H9 (cell line): Measurements from ENCODE around the gene CR1. TPM values are rescaled to one million over a fixed set of nuclear protein-coding genes. Genes with fewer than 3 reads are reported as not detected.
"Not testable (repeated sequence)": the region's sequence is repeated elsewhere in the genome, so short reads cannot be mapped to it uniquely, and the experiment has no call there.

Source experiments
- DNase-seq: peaks from one replicate; pipeline ENCODE4 v3.0.0-alpha.2; 2017
- H2AFZ ChIP-seq: one replicate; pipeline ENCODE4 v1.6.1; 2013; ENCODE audit warnings: mild to moderate bottlenecking, low read length, control low read depth, moderate library complexity
- H2AK5ac ChIP-seq: 2 replicates; pipeline ENCODE4 v1.6.1; 2013; ENCODE audit warnings: low read length, control low read depth, mixed read lengths; ENCODE audit not compliant: insufficient read length
- H2BK120ac ChIP-seq: one replicate; pipeline ENCODE4 v1.6.1; 2013; ENCODE audit warnings: low read depth, mild to moderate bottlenecking, low read length, control low read depth, inconsistent platforms; ENCODE audit not compliant: poor library complexity, severe bottlenecking
- H2BK12ac ChIP-seq: 2 replicates; pipeline ENCODE4 v1.6.1; 2013; ENCODE audit warnings: low read length, control low read depth, mixed read lengths, low read depth; ENCODE audit not compliant: insufficient read length
- H2BK15ac ChIP-seq: 2 replicates; pipeline ENCODE4 v1.6.1; 2013; ENCODE audit warnings: low read depth, low read length, control low read depth
- H2BK20ac ChIP-seq: one replicate; pipeline ENCODE4 v1.6.1; 2013; ENCODE audit warnings: low read depth, mild to moderate bottlenecking, low read length, control low read depth, inconsistent platforms; ENCODE audit not compliant: poor library complexity, severe bottlenecking
- H2BK5ac ChIP-seq: 2 replicates; pipeline ENCODE4 v1.6.1; 2013; ENCODE audit warnings: low read length, control low read depth, mixed read lengths; ENCODE audit not compliant: insufficient read length
- H3K14ac ChIP-seq: 2 replicates; pipeline ENCODE4 v1.6.1; 2013; ENCODE audit warnings: low read length, control low read depth; ENCODE audit not compliant: insufficient read depth
- H3K18ac ChIP-seq: 2 replicates; pipeline ENCODE4 v1.6.1; 2013; ENCODE audit warnings: low read depth, mild to moderate bottlenecking, mixed read lengths, low read length, control low read depth; ENCODE audit not compliant: insufficient read length
- H3K23ac ChIP-seq: 2 replicates; pipeline ENCODE4 v1.6.1; 2013; ENCODE audit warnings: low read length, control low read depth, mixed read lengths, low read depth; ENCODE audit not compliant: insufficient read length
- H3K23me2 ChIP-seq: 2 replicates; pipeline ENCODE4 v1.6.1; 2013; ENCODE audit warnings: low read depth, mild to moderate bottlenecking, mixed read lengths, low read length, control low read depth; ENCODE audit not compliant: insufficient read length, poor library complexity, severe bottlenecking
- H3K27ac ChIP-seq: 2 replicates; pipeline ENCODE4 v1.5.1; 2013; ENCODE audit warnings: low read length, control low read depth, mixed read lengths, low read depth; ENCODE audit not compliant: insufficient read length
- H3K27me3 ChIP-seq: 2 replicates; pipeline ENCODE4 v1.6.1; 2013; ENCODE audit warnings: low read length, control low read depth, inconsistent platforms; ENCODE audit not compliant: insufficient read depth
- H3K4ac ChIP-seq: 2 replicates; pipeline ENCODE4 v1.6.1; 2013; ENCODE audit warnings: low read depth, mild to moderate bottlenecking, control low read depth, inconsistent platforms, low read length, moderate library complexity
- H3K4me1 ChIP-seq: 2 replicates; pipeline ENCODE4 v1.6.1; 2013; ENCODE audit warnings: low read length, control low read depth, inconsistent platforms; ENCODE audit not compliant: insufficient read depth
- H3K4me2 ChIP-seq: 2 replicates; pipeline ENCODE4 v1.6.1; 2013; ENCODE audit warnings: low read length, control low read depth, mixed read lengths; ENCODE audit not compliant: insufficient read length, insufficient read depth
- H3K56ac ChIP-seq: 2 replicates; pipeline ENCODE4 v1.6.1; 2013; ENCODE audit warnings: low read depth, mild to moderate bottlenecking, mixed read lengths, low read length, control low read depth; ENCODE audit not compliant: insufficient read length
- H3K79me1 ChIP-seq: 2 replicates; pipeline ENCODE4 v1.6.1; 2013; ENCODE audit warnings: low read depth, mild to moderate bottlenecking, moderate library complexity, low read length, control low read depth, inconsistent platforms; ENCODE audit not compliant: insufficient read depth, poor library complexity, severe bottlenecking
- H3K79me2 ChIP-seq: 2 replicates; pipeline ENCODE4 v1.6.1; 2013; ENCODE audit warnings: low read length, control low read depth, inconsistent platforms; ENCODE audit not compliant: insufficient read depth
- H3K9ac ChIP-seq: 2 replicates; pipeline ENCODE4 v1.6.1; 2013; ENCODE audit warnings: low read length, control low read depth, mixed read lengths; ENCODE audit not compliant: insufficient read length; ENCODE audit errors: extremely low read depth
- H3K9me3 ChIP-seq: one replicate; pipeline ENCODE4 v1.6.1; 2013; ENCODE audit warnings: low read depth, low read length, inconsistent platforms; ENCODE audit not compliant: control insufficient read depth
- H3T11ph ChIP-seq: one replicate; pipeline ENCODE4 v1.6.1; 2013; ENCODE audit warnings: mild to moderate bottlenecking, low read length, control low read depth, inconsistent platforms
- H4K20me1 ChIP-seq: one replicate; pipeline ENCODE4 v1.6.1; 2013; ENCODE audit not compliant: control insufficient read depth, insufficient read length, insufficient read depth
- H4K5ac ChIP-seq: 2 replicates; pipeline ENCODE4 v1.6.1; 2013; ENCODE audit warnings: low read depth, mild to moderate bottlenecking, mixed read lengths, low read length, control low read depth; ENCODE audit not compliant: insufficient read length
- H4K8ac ChIP-seq: replicated peaks from 2 replicates; pipeline ENCODE4 v1.6.1; 2013; ENCODE audit warnings: low read length, control low read depth, mixed read lengths, low read depth; ENCODE audit not compliant: insufficient read length
- H4K91ac ChIP-seq: 2 replicates; pipeline ENCODE4 v1.6.1; 2013; ENCODE audit warnings: low read depth, mild to moderate bottlenecking, moderate library complexity, mixed read lengths, low read length, control low read depth; ENCODE audit not compliant: insufficient read length
- H3K27ac Mint-ChIP-seq, 3 experiments: 2 replicates in 2 of 3; 3 replicates in 1 of 3; pipeline ENCODE4 v1.8.0; 2020 to 2021; ENCODE audit warnings: mixed read lengths in 3 of 3, mild to moderate bottlenecking in 1 of 3, moderate library complexity in 1 of 3
- H3K27me3 Mint-ChIP-seq: 2 replicates; pipeline ENCODE4 v1.8.0; 2021; ENCODE audit warnings: low read depth, mild to moderate bottlenecking, moderate library complexity, mixed read lengths
- H3K36me3 Mint-ChIP-seq, 3 experiments: 2 replicates in 2 of 3; 3 replicates in 1 of 3; pipeline ENCODE4 v1.8.0; 2020 to 2021; ENCODE audit warnings: low read depth in 3 of 3, mixed read lengths in 3 of 3; ENCODE audit not compliant: insufficient read depth in 1 of 3
- H3K4me1 Mint-ChIP-seq, 2 experiments: 2 replicates each; pipeline ENCODE4 v1.8.0; 2020; ENCODE audit warnings: mixed read lengths in 2 of 2
- H3K4me3 Mint-ChIP-seq, 2 experiments: 2 replicates in 1 of 2; 3 replicates in 1 of 2; pipeline ENCODE4 v1.8.0; 2020 to 2021; ENCODE audit warnings: mild to moderate bottlenecking in 2 of 2, mixed read lengths in 2 of 2, moderate library complexity in 1 of 2
- H3K9me3 Mint-ChIP-seq, 2 experiments: 2 replicates in 1 of 2; 3 replicates in 1 of 2; pipeline ENCODE4 v1.8.0; 2020; ENCODE audit warnings: mild to moderate bottlenecking in 2 of 2, mixed read lengths in 2 of 2, moderate library complexity in 1 of 2
- WGBS: extraction: QIAGEN DNeasy Blood & Tissue Kit; methylation state at CpG from one replicate; pipeline ENCODE4 v1.1.7; 2013; ENCODE audit warnings: missing lambda C conversion rate, low lambda C conversion rate, mixed read lengths; ENCODE audit not compliant: insufficient read length; ENCODE audit errors: extremely low coverage; 5-methylcytosine and 5-hydroxymethylcytosine counted together
- total RNA-seq: library from RNA; stranded (reverse); gene quantifications from 2 replicates; pipeline ENCODE4 v1.2.1, GENCODE V29; 2021

CR1 gene
- total RNA-seq, 1 experiment from 2014 or later: 0.04 TPM

DNA sequence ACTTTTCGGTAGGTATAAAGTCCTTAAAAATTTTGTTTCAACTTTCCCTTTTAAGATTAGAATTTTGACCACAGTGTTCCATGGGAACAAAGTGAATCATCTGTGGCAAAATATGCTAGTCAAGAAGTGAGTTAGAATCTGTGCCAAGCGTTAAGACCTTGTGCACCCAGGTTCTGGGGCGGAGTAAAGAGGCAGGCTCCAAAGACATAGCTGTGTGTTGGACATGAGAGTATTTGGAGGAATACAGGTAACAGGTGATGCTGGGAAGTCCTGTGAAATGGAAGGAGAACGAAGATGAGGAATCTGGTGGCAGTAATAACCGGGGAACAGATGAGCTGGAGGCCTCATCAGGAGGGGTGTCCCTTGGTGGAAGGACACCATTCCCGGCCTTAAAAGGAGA, 138.3 kb downstream of the CR1 start:
- not testable (repeated sequence) for H3K79me2 ChIP-seq, H3K14ac ChIP-seq, H3K27me3 Mint-ChIP-seq, H3K23ac ChIP-seq, H3K79me1 ChIP-seq, H3K23me2 ChIP-seq, H3K4me1 ChIP-seq, H3K9ac ChIP-seq, H4K8ac ChIP-seq, DNase-seq, H2BK20ac ChIP-seq, H3K27me3 ChIP-seq, H3K56ac ChIP-seq, H3K9me3 Mint-ChIP-seq, H3K4me2 ChIP-seq, H2BK15ac ChIP-seq, H4K20me1 ChIP-seq, H3K27ac ChIP-seq, H3K9me3 ChIP-seq, H3K36me3 Mint-ChIP-seq, H2AFZ ChIP-seq
- H2BK5ac ChIP-seq: peak overlapping the region; percentile 84
- H3T11ph ChIP-seq: peak overlapping the region; percentile 45
- peak overlapping the region; percentile 87 for H3K4ac ChIP-seq
- Mint-ChIP-seq H3K4me1 (peaks cover 69 to 78% of the 10 kb centered on the region in 2 experiments), H3K4me3 (peak overlapping the region in 1 of 2 experiments; percentile 25; a peak in 1 of 5 replicates), H3K27ac (peak overlapping the region; percentile 45 to 95 (median 87); a peak in 5 of 7 replicates)
- H2BK12ac ChIP-seq: peak overlapping the region; percentile 90
- peak overlapping the region; percentile 98 for H2BK120ac ChIP-seq
- H3K18ac ChIP-seq: peak overlapping the region; percentile 78
- peak overlapping the region; percentile 90 for H2AK5ac ChIP-seq
- peak overlapping the region; percentile 94 for H4K91ac ChIP-seq
- peak overlapping the region; percentile 88 for H4K5ac ChIP-seq
- no CpG with 5 or more reads among the region's 6 CpGs for WGBS

- not testable (repeated sequence) for H3K9me3 ChIP-seq, H3K4me2 ChIP-seq, H3K27me3 ChIP-seq, H3K4ac ChIP-seq, H2AFZ ChIP-seq, H3K79me2 ChIP-seq, H3K23ac ChIP-seq, H2BK120ac ChIP-seq, H4K91ac ChIP-seq, H2AK5ac ChIP-seq, H4K20me1 ChIP-seq, H2BK20ac ChIP-seq, H3K9ac ChIP-seq, H3K79me1 ChIP-seq, H3K4me1 ChIP-seq, H3K9me3 Mint-ChIP-seq, H3K27me3 Mint-ChIP-seq, H2BK12ac ChIP-seq, H2BK5ac ChIP-seq, H4K8ac ChIP-seq, H3K56ac ChIP-seq, H3K23me2 ChIP-seq, H4K5ac ChIP-seq, H3K18ac ChIP-seq, H3K36me3 Mint-ChIP-seq, H3T11ph ChIP-seq, H2BK15ac ChIP-seq, DNase-seq
- WGBS: no CpG with 5 or more reads among the region's 7 CpGs
- 0 out of 2 replicates have a peak overlapping the region, but pooled peaks have one; percentile 88 for H3K14ac ChIP-seq
- peak overlapping the region; percentile 85 to 95 (median 87) for H3K27ac Mint-ChIP-seq
- H3K4me1 Mint-ChIP-seq: peaks cover 69 to 77% of the 10 kb centered on the region in 2 experiments
- H3K4me3 Mint-ChIP-seq: peak overlapping the region in 1 of 2 experiments; percentile 30; a peak in 3 of 5 replicates
- H3K27ac ChIP-seq: peak overlapping the region; percentile 21
Measured at GRCh38 chr1:207635569-207636186, 139.7 kb downstream of the CR1 start.
